ENCODE measurements around the gene BRINP3. TPM values are rescaled to one million over a fixed set of nuclear protein-coding genes. Genes with fewer than 3 reads are reported as not detected.

The BRINP3 gene
- total and polyA plus RNA-seq, 2 experiments from 2014 or later, result not detected

- Histone ChIP-seq H3F3A (replicated peaks; ENCODE audit: low read depth) (no peaks in the 10 kb centered on the region), H4K20me1 (replicated peaks; ENCODE audit: insufficient read depth) (no peaks in the 10 kb centered on the region), H3K4me3 (peak overlapping the region; percentile 59), H3K9me2 (ENCODE audit: insufficient read depth) (no peaks in the 10 kb centered on the region), H3K4me2 (peak overlapping the region; percentile 89), H3K4me1 (ENCODE audit: insufficient read depth) (peaks cover 29% of the 10 kb centered on the region), H3K36me3 (ENCODE audit: insufficient read depth) (no peaks in the 10 kb centered on the region), H3K27me3 (ENCODE audit: insufficient read depth) (peaks cover 50% of the 10 kb centered on the region), H3K79me2 (replicated peaks; ENCODE audit: insufficient read depth) (no peaks in the 10 kb centered on the region), H3K27ac (ENCODE audit: low read depth) (no peak overlapping the region), H2AFZ (peak overlapping the region; percentile 91)
- Mint-ChIP-seq H3K4me3 (peak overlapping the region; percentile 78), H3K27ac (no peak overlapping the region), H3K36me3 (ENCODE audit: low read depth) (no peaks in the 10 kb centered on the region), H3K27me3 (ENCODE audit: insufficient read depth, low read depth, poor library complexity) (peaks cover 36% of the 10 kb centered on the region), H3K4me1 (peaks cover 34% of the 10 kb centered on the region), H3K9me3 (no peaks in the 10 kb centered on the region)
- TF ChIP-seq ETS1 (IDR thresholded peaks at IDR 0.05) (no peak), CREB1 (CRISPR knock-in tag; IDR thresholded peaks at IDR 0.05; ENCODE audit: low read depth) (no peak), ZNF331 (CRISPR knock-in tag; IDR thresholded peaks at IDR 0.05; ENCODE audit: low read depth) (no peak), REST (IDR thresholded peaks at IDR 0.05; ENCODE audit: unreplicated experiment) (no peak), CTCF (conservative IDR thresholded peaks at IDR 0.05; ENCODE audit: low read depth in 2 of 2) (no peak), ZNF462 (CRISPR knock-in tag; IDR thresholded peaks at IDR 0.05) (no peak), EZH2phosphoT487 (IDR thresholded peaks at IDR 0.05; ENCODE audit: unreplicated experiment) (no peak), POLR2AphosphoS5 (IDR thresholded peaks at IDR 0.05; ENCODE audit: low read depth) (no peak), ZNF114 (CRISPR knock-in tag; IDR thresholded peaks at IDR 0.05) (no peak), EZH2 (IDR thresholded peaks at IDR 0.05; ENCODE audit: low read depth, unreplicated experiment) (no peak), NANOG (IDR thresholded peaks at IDR 0.05; ENCODE audit: borderline replicate concordance) (no peak), JUNB (IDR thresholded peaks at IDR 0.05; ENCODE audit: unreplicated experiment) (no peak), STAT1 (IDR thresholded peaks at IDR 0.05; ENCODE audit: unreplicated experiment) (no peak)
- ATAC-seq (peak; percentile 35), DNase-seq (ENCODE audit: low spot score) (peak; percentile 54)
Observed at GRCh38 chr1:190474650-190475211, 2.9 kb downstream of the BRINP3 start.
